C4-2B (cell line): ENCODE measurements around the gene TMSB15B.
A peak's percentile ranks its signal among the peaks of the same experiment; 100 is the strongest.
"Not testable (repeated sequence)": the region's sequence is repeated elsewhere in the genome, so short reads cannot be mapped to it uniquely, and the experiment has no call there.

ENCODE experiments used
- H3K27ac ChIP-seq: fragments of 450-650 bp; 2 replicates; pipeline ENCODE4 v1.5.1; 2017
- ZFX ChIP-seq: fragments of 450-650 bp; IDR thresholded peaks from 2 replicates; pipeline ENCODE4 v1.6.1; 2017
- TF ChIP-seq, protein P1 (sequence below): fragments of 450-650 bp; conservative IDR thresholded peaks from 2 replicates; pipeline ENCODE4 v1.5.1; 2017; ENCODE audit warnings: mild to moderate bottlenecking

Gene TMSB15B

DNA sequence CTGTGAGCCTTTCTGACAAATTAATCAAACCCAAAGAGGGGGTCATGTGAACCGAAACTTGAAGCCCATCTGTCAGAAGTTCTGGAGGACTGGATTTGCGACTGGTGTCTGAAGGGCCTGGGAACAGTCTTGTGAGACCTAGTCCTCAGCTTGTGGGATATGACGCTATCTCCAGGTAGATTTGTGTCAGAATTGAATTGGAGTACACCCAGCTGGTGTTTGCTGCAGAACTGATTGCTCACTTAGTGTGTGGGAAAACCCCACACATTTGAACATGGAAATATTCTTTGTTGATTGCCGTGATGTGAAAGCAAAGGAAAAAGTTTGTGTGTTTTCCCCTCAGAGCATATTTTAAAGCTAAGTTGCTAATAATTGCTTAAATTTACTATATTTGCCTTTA, 30.3 kb upstream of the TMSB15B start:
- no peak overlapping the region for H3K27ac ChIP-seq
- no peak for TF ChIP-seq ZFX
- TF ChIP-seq, protein P1, sequence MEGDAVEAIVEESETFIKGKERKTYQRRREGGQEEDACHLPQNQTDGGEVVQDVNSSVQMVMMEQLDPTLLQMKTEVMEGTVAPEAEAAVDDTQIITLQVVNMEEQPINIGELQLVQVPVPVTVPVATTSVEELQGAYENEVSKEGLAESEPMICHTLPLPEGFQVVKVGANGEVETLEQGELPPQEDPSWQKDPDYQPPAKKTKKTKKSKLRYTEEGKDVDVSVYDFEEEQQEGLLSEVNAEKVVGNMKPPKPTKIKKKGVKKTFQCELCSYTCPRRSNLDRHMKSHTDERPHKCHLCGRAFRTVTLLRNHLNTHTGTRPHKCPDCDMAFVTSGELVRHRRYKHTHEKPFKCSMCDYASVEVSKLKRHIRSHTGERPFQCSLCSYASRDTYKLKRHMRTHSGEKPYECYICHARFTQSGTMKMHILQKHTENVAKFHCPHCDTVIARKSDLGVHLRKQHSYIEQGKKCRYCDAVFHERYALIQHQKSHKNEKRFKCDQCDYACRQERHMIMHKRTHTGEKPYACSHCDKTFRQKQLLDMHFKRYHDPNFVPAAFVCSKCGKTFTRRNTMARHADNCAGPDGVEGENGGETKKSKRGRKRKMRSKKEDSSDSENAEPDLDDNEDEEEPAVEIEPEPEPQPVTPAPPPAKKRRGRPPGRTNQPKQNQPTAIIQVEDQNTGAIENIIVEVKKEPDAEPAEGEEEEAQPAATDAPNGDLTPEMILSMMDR, result no peak

DNA sequence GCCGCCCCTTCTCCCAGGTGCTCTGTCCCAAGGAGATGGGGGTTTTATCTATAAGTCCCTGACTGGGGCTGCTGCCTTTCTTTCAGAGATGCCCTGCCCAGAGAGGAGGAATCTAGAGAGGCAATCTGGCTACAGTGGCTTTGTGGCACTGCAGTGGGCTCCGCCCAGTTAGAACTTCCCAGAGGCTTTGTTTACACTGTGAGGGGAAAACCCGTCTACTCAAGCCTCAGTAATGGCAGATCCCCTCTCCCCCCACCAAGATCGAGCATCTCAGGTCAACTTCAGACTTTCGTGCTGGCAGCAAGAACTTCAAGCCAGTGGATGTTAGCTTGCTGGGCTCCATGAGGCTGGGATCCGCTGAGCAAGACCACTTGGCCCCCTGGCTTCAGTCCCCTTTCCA, 22.2 kb upstream of the TMSB15B start:
- not testable (repeated sequence) for H3K27ac ChIP-seq

DNA sequence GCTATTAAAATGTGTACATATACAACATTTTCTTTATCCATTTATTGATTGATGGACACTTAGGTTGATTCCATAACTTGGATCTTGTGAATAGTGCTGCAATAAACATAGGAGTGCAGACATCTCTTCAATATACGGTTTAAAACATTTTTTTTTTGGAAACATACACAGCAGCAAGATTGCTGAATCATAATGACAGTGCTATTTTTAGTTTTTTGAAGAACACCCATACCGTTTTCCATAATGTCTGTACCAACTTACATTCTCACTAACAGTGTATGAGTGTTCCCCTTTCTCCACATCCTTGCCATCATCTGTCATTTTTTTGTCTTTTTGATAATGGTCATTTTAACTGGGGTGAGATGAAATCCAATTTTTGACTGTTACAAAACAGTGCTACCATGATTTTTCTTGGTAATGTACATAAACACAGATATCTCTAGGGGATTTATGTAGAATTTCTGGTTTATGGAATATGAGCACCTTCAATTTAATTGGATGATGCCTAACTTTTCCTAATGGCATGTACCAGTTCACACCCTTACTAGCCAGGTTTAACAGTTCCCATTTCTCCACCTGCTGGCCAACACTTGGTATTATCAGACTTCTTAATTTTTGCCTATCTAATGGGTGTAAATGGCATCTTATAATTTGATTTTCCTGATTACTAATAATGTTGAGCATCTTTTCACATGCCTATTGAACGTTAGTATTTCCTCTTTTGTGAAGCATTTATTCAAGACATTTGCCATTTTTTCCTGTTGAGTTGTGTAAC, 21.0 kb upstream of the TMSB15B start:
- TF ChIP-seq, protein P1, result peak; percentile 49
- TF ChIP-seq ZFX, result no peak
- no peak overlapping the region for H3K27ac ChIP-seq

DNA sequence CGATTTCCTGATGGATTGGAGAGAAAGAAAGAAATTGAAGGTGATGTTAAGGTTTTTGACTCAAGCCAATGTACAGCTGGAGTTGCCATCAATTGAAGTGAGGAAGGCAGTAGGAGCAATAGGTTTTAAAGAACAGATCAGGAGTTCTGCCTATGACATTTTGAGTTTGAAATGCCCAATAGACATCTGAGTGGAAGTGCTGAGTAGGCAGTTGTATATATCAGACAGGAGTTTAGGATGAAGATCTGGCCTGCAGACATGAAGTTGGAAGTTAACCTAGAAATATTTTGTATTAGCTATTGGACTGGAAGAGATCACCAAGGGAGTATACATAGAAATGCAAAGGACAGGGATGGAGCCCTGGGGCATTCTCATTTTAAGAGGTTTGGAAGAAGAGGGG, 12.9 kb upstream of the TMSB15B start:
- no peak for TF ChIP-seq ZFX
- TF ChIP-seq, protein P1, result no peak
- no peak overlapping the region for H3K27ac ChIP-seq

DNA sequence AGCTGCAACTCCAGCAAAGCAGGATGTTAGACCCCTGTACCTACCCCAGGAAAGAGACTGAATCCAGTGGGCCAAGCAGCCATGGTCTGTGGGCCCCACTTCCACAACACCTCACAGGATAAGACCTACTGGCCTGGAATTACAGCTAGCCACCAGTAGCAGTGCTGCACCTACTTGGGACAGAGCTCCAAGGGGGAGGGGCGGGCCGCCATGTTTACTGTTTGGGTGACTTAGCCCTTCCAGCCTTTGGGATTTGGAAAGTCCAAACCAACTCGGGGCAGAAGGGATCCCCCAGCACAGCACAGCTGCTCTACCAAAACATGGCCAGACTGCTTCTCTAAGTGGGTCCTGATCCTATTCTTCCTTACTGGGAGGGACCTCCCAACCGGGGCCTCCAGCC, 9.1 kb upstream of the TMSB15B start:
- H3K27ac ChIP-seq, result no peak overlapping the region
- no peak for TF ChIP-seq ZFX
- TF ChIP-seq, protein P1, result no peak

DNA sequence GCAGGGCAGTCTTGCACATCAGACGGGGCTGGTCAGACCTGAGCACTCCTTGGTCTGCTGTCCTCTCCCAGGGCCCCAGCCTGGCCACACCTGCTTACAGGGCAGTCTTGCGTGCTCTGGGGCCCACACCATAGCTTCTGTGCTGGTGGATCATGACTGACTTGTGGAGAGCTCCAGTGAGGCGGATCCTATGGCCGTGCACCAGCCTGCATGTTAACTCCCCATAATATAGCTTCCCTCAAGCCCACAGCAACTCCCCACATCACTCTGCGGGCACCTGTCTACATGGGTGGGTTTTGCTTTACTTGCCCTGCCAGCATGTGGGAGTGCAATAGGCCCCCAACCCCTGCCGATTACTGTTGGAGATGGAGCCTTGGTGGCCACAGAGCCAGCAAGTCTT, 8.2 kb upstream of the TMSB15B start:
- no peak overlapping the region for H3K27ac ChIP-seq
- TF ChIP-seq, protein P1, result no peak
- TF ChIP-seq ZFX, result no peak

DNA sequence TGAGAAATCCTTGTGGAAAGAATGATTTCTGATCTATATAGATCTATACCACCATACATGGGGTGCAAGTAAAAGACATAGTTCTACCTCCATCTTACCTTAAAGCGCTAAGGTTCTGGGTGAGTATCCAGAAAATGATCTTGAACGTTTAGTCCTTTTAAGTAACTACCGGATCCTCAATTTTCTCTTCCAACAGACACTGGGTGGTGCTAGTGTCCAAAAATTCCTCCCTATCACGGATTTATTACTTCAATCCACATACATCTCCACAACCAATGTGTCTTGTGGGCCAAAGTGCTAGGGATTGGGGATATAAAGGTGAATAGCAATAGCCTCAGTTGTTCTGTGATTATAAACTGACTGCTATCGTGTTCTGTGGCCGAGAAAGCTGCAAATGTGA, 1.8 kb upstream of the TMSB15B start:
- not testable (repeated sequence) for H3K27ac ChIP-seq

DNA sequence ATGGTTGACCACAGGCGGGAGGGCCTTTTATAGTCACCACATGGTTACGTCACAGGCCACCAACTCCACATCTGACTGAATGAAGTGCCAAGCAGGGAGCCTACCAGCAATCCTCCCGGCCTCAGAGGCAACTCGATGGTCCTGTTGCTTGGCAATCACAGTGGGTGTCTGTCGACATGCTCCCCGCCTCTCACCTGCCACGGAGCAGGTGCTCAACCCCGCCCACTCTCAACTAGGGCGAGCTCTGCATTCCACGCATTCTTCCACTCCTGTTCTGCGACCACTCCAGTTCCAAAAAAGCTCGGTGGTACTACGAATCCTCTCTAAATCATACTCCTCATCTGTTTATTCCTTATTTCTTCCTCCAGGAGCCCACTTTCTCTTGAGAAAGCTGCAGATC, 21.1 kb downstream of the TMSB15B start:
- not testable (repeated sequence) for H3K27ac ChIP-seq

DNA sequence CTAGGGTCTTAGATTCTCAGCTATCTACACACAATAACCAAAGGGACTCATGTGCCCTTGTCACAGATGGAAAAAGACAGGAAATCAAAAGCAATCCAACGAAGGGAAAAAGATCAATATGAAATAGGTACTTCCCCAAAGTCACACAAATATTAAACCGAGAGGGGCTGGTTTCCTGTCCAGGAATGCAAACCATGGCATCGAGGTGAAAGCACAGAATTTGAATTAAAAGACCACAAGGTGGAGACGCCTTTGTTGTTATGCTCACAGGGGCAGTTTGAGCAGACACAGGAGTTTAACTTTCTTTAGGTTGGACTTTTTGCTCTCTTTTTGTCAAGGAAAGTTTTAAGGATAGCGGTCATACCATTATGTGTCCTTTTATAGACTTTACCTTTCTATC, 36.8 kb downstream of the TMSB15B start:
- no peak overlapping the region for H3K27ac ChIP-seq
- no peak for TF ChIP-seq ZFX
- TF ChIP-seq, protein P1, result no peak
